ENCODE data around the gene ASMT. TPM values are rescaled to one million over a fixed set of nuclear protein-coding genes. Genes with fewer than 3 reads are reported as not detected.
"Not testable (repeated sequence)": the region's sequence is repeated elsewhere in the genome, so short reads cannot be mapped to it uniquely, and the experiment has no call there.

The ASMT gene
- total RNA-seq, 1 experiment from 2014 or later: not detected

GRCh38 chrX:1684883-1685282, 70.0 kb downstream of the ASMT start:
- H3K4me1 ChIP-seq (ENCODE audit: control insufficient read depth in 1 of 2, insufficient read depth in 2 of 2, low read length in 2 of 2); H3K4me2 ChIP-seq (ENCODE audit: low read length); intact Hi-C loops (cut with micrococcal nuclease); H3K9me3 ChIP-seq (ENCODE audit: control insufficient read depth in 1 of 2, insufficient read depth in 1 of 2, low read depth in 1 of 2, low read length in 2 of 2); CTCF ChIA-PET; H3K27ac ChIP-seq (ENCODE audit: low read depth, low read length); H3K79me2 ChIP-seq (ENCODE audit: insufficient read depth, low read length); H3K9ac ChIP-seq (ENCODE audit: low read length); BruUV-seq (replicated peaks); POLR2A ChIA-PET; H3K9me2 ChIP-seq (ENCODE audit: insufficient read depth); RAD21 ChIA-PET (ENCODE audit: low non-redundant PET in 1 of 2, low total read pairs in 2 of 2, uncharacterized antibody in 2 of 2, unreplicated experiment in 2 of 2); H2AFZ ChIP-seq (ENCODE audit: low read depth, low read length, poor library complexity, severe bottlenecking); ATAC-seq; H4K20me1 ChIP-seq (ENCODE audit: insufficient read depth); DNase-seq (ENCODE audit: low read depth, low spot score); H3K36me3 ChIP-seq (ENCODE audit: control insufficient read depth in 1 of 2, insufficient read depth in 2 of 2, low read length in 2 of 2); H3K4me3 ChIP-seq (replicated peaks in 1 of 2; ENCODE audit: low read depth in 1 of 2, low read length in 2 of 2); H3K27me3 ChIP-seq (ENCODE audit: insufficient read depth, low read length): not testable (repeated sequence)

DNA sequence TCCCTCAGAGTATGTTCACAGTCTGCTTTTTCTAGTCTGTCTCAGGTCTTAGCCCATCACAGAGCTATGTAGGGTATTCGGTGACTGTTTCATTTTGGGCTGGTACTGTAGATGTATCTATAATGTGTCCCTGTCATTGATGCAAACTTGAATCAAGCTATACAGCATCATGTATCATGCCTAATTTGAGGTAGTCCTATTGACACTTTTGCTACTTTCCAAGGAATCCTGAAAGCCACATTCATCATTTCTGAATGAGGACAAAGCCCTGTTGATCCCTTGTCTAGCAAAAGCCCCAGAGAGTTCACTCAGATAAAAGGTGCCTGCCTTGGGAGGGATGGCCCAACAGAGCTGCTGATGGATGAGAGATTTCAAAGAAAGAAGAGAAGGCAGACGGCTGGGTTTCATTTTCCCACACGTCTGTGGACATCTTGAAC, 70.6 kb downstream of the ASMT start:
- H3K4me1 ChIP-seq (ENCODE audit: control insufficient read depth in 1 of 2, insufficient read depth in 2 of 2, low read length in 2 of 2); CTCF ChIA-PET; H3K9me2 ChIP-seq (ENCODE audit: insufficient read depth); H4K20me1 ChIP-seq (ENCODE audit: insufficient read depth); intact Hi-C loops (cut with micrococcal nuclease); DNase-seq (ENCODE audit: low read depth, low spot score); H3K4me3 ChIP-seq (replicated peaks in 1 of 2; ENCODE audit: low read depth in 1 of 2, low read length in 2 of 2); POLR2A ChIA-PET; H3K79me2 ChIP-seq (ENCODE audit: insufficient read depth, low read length); RAD21 ChIA-PET (ENCODE audit: low non-redundant PET in 1 of 2, low total read pairs in 2 of 2, uncharacterized antibody in 2 of 2, unreplicated experiment in 2 of 2); H3K36me3 ChIP-seq (ENCODE audit: control insufficient read depth in 1 of 2, insufficient read depth in 2 of 2, low read length in 2 of 2); ATAC-seq; H3K9me3 ChIP-seq (ENCODE audit: control insufficient read depth in 1 of 2, insufficient read depth in 1 of 2, low read depth in 1 of 2, low read length in 2 of 2); H3K27ac ChIP-seq (ENCODE audit: low read depth, low read length); H3K27me3 ChIP-seq (ENCODE audit: insufficient read depth, low read length); H3K9ac ChIP-seq (ENCODE audit: low read length); BruUV-seq (replicated peaks): not testable (repeated sequence)
- peak overlapping the region; percentile 9; the same call in 1 of the 2 replicates for H3K4me2 ChIP-seq (ENCODE audit: low read length)
- peak overlapping the region; percentile 26 for H2AFZ ChIP-seq (ENCODE audit: low read depth, low read length, poor library complexity, severe bottlenecking)

GRCh38 chrX:1686642-1687041, 71.8 kb downstream of the ASMT start:
- no peak overlapping the region for H2AFZ ChIP-seq (ENCODE audit: low read depth, low read length, poor library complexity, severe bottlenecking)
- no peak for ATAC-seq
- H3K9me3 ChIP-seq (ENCODE audit: control insufficient read depth in 1 of 2, insufficient read depth in 1 of 2, low read depth in 1 of 2, low read length in 2 of 2): no peaks in the 10 kb centered on the region
- CTCF ChIA-PET: no interaction called here
- H3K27ac ChIP-seq (ENCODE audit: low read depth, low read length): no peak overlapping the region
- TF ChIP-seq TCF7L2 (IDR thresholded peaks at IDR 0.05; ENCODE audit: borderline replicate concordance, extremely low read depth, insufficient read depth, insufficient read length): no peak
- no peak for TF ChIP-seq YY1 (IDR thresholded peaks at IDR 0.05; ENCODE audit: extremely low read depth, insufficient replicate concordance, low read depth, low read length)
- no peak for TF ChIP-seq EZH2phosphoT487 (IDR thresholded peaks at IDR 0.05; ENCODE audit: borderline replicate concordance)
- TF ChIP-seq POLR2A (IDR thresholded peaks at IDR 0.05; ENCODE audit: borderline replicate concordance, extremely low read depth, insufficient read depth, insufficient read length): no peak
- TF ChIP-seq ELF1 (IDR thresholded peaks at IDR 0.05; ENCODE audit: borderline replicate concordance, low read depth): no peak
- H3K27me3 ChIP-seq (ENCODE audit: insufficient read depth, low read length): no peaks in the 10 kb centered on the region
- BruUV-seq (replicated peaks): no TSS peak
- intact Hi-C loops (cut with micrococcal nuclease): no loop called here
- H3K4me2 ChIP-seq (ENCODE audit: low read length): no peak overlapping the region
- POLR2A ChIA-PET: no interaction called here
- no peak for DNase-seq (ENCODE audit: low read depth, low spot score)
- peaks cover 0 to 5% of the 10 kb centered on the region in 2 experiments; a peak in 1 of 4 replicates for H3K4me1 ChIP-seq (ENCODE audit: control insufficient read depth in 1 of 2, insufficient read depth in 2 of 2, low read length in 2 of 2)
- no peak overlapping the region for H3K9ac ChIP-seq (ENCODE audit: low read length)
- H4K20me1 ChIP-seq (ENCODE audit: insufficient read depth): no peaks in the 10 kb centered on the region
- no peaks in the 10 kb centered on the region for H3K36me3 ChIP-seq (ENCODE audit: control insufficient read depth in 1 of 2, insufficient read depth in 2 of 2, low read length in 2 of 2)
- no peaks in the 10 kb centered on the region for H3K79me2 ChIP-seq (ENCODE audit: insufficient read depth, low read length)
- RAD21 ChIA-PET (ENCODE audit: low non-redundant PET in 1 of 2, low total read pairs in 2 of 2, uncharacterized antibody in 2 of 2, unreplicated experiment in 2 of 2): no interaction called here
- no peak overlapping the region for H3K4me3 ChIP-seq (replicated peaks in 1 of 2; ENCODE audit: low read depth in 1 of 2, low read length in 2 of 2)
- H3K9me2 ChIP-seq (ENCODE audit: insufficient read depth): no peaks in the 10 kb centered on the region
